ENCODE measurements around the gene AGO3. TPM values are rescaled to one million over a fixed set of nuclear protein-coding genes. Genes with fewer than 3 reads are reported as not detected.

The AGO3 gene
- total RNA-seq, 2 experiments from 2014 or later, result 26.2 to 33.1 TPM

- DNase-seq, result no peak
- Mint-ChIP-seq H3K27ac (no peak overlapping the region), H3K9me3 (ENCODE audit: low read depth) (no peaks in the 10 kb centered on the region), H3K4me1 (peaks cover 4% of the 10 kb centered on the region), H3K27me3 (no peaks in the 10 kb centered on the region), H3K36me3 (peaks cover 20% of the 10 kb centered on the region), H3K4me3 (no peak overlapping the region)
- no peak for ATAC-seq
- CTCF ChIA-PET, result interaction anchor here (0.5 to 1.5 kb wide), 2 partner anchors 10 to 27 kb away, joined by 3 to 5 read pairs; partner anchors contain the start of gene AGO1
Observed at GRCh38 chr1:35893051-35893879, 37.6 kb upstream of the AGO3 start.

- no peak for DNase-seq
- H3K9me3 Mint-ChIP-seq (ENCODE audit: low read depth), result no peaks in the 10 kb centered on the region
- CTCF ChIA-PET, result interaction anchor here (1.5 kb wide), 1 partner anchor 11 kb away, joined by 5 read pairs; the partner anchor contains the start of gene AGO1
- no peak overlapping the region for H3K4me3 Mint-ChIP-seq
- H3K36me3 Mint-ChIP-seq, result peaks cover 23% of the 10 kb centered on the region
- H3K27me3 Mint-ChIP-seq, result no peaks in the 10 kb centered on the region
- ATAC-seq, result no peak
- H3K4me1 Mint-ChIP-seq, result peaks cover 4% of the 10 kb centered on the region
- no peak overlapping the region for H3K27ac Mint-ChIP-seq
Observed at GRCh38 chr1:35894183-35894582, 36.7 kb upstream of the AGO3 start.

- Mint-ChIP-seq H3K4me3 (no peak overlapping the region), H3K36me3 (peaks cover 23% of the 10 kb centered on the region), H3K4me1 (peaks cover 4% of the 10 kb centered on the region), H3K27ac (no peak overlapping the region), H3K27me3 (no peaks in the 10 kb centered on the region), H3K9me3 (ENCODE audit: low read depth) (no peaks in the 10 kb centered on the region)
- ATAC-seq (no peak), DNase-seq (no peak)
- CTCF ChIA-PET, result no interaction called here
Observed at GRCh38 chr1:35894656-35895055, 36.2 kb upstream of the AGO3 start.

- CTCF ChIA-PET, result interaction anchor here (1.2 to 1.3 kb wide), 3 partner anchors 17 to 189 kb away, joined by 3 to 4 read pairs (median 3); partner anchors contain the start of genes ADPRS and AGO1
- Mint-ChIP-seq H3K36me3 (peaks cover 22% of the 10 kb centered on the region), H3K9me3 (ENCODE audit: low read depth) (no peaks in the 10 kb centered on the region), H3K4me3 (no peak overlapping the region), H3K4me1 (no peaks in the 10 kb centered on the region), H3K27ac (no peak overlapping the region), H3K27me3 (no peaks in the 10 kb centered on the region)
- ATAC-seq (no peak), DNase-seq (no peak)
Observed at GRCh38 chr1:35899941-35900340, 31.0 kb upstream of the AGO3 start.

GRCh38 chr1:35901235-35901634, 29.7 kb upstream of the AGO3 start:
- H3K4me3 Mint-ChIP-seq, result no peak overlapping the region
- no peaks in the 10 kb centered on the region for H3K27me3 Mint-ChIP-seq
- ATAC-seq, result no peak
- H3K27ac Mint-ChIP-seq, result no peak overlapping the region
- H3K4me1 Mint-ChIP-seq, result no peaks in the 10 kb centered on the region
- peaks cover 17% of the 10 kb centered on the region for H3K36me3 Mint-ChIP-seq
- CTCF ChIA-PET, result interaction anchor here (0.9 to 1.2 kb wide), 2 partner anchors 9 to 16 kb away, joined by 3 to 4 read pairs; no protein-coding TSS in a partner anchor
- DNase-seq, result no peak
- no peaks in the 10 kb centered on the region for H3K9me3 Mint-ChIP-seq (ENCODE audit: low read depth)

- DNase-seq, result no peak
- no peaks in the 10 kb centered on the region for H3K4me1 Mint-ChIP-seq
- H3K36me3 Mint-ChIP-seq, result peaks cover 18% of the 10 kb centered on the region
- H3K27ac Mint-ChIP-seq, result no peak overlapping the region
- H3K27me3 Mint-ChIP-seq, result no peaks in the 10 kb centered on the region
- no peaks in the 10 kb centered on the region for H3K9me3 Mint-ChIP-seq (ENCODE audit: low read depth)
- CTCF ChIA-PET, result no interaction called here
- ATAC-seq, result no peak
- no peak overlapping the region for H3K4me3 Mint-ChIP-seq
Observed at GRCh38 chr1:35902671-35903070, 28.2 kb upstream of the AGO3 start.

GRCh38 chr1:35914717-35915116, 16.2 kb upstream of the AGO3 start:
- no peaks in the 10 kb centered on the region for H3K27me3 Mint-ChIP-seq
- CTCF ChIA-PET, result no interaction called here

GRCh38 chr1:35915693-35916092, 15.2 kb upstream of the AGO3 start:
- peaks cover 35% of the 10 kb centered on the region for H3K36me3 Mint-ChIP-seq
- H3K4me3 Mint-ChIP-seq, result no peak overlapping the region

More at GRCh38 chr1:35914717-35915116, 16.2 kb upstream of the AGO3 start:
- no peaks in the 10 kb centered on the region for H3K4me1 Mint-ChIP-seq
- H3K36me3 Mint-ChIP-seq, result peaks cover 35% of the 10 kb centered on the region
- DNase-seq (no peak), ATAC-seq (no peak)
- H3K9me3 Mint-ChIP-seq (ENCODE audit: low read depth), result no peaks in the 10 kb centered on the region
- H3K27ac Mint-ChIP-seq, result no peak overlapping the region
- H3K4me3 Mint-ChIP-seq, result no peak overlapping the region

GRCh38 chr1:35923791-35924221, 7.1 kb upstream of the AGO3 start:
- Mint-ChIP-seq H3K36me3 (peaks cover 8% of the 10 kb centered on the region), H3K27ac (no peak overlapping the region), H3K4me1 (no peaks in the 10 kb centered on the region), H3K4me3 (no peak overlapping the region), H3K27me3 (no peaks in the 10 kb centered on the region), H3K9me3 (ENCODE audit: low read depth) (no peaks in the 10 kb centered on the region)
- CTCF ChIA-PET, result no interaction called here
- DNase-seq (no peak), ATAC-seq (no peak)

More at GRCh38 chr1:35915693-35916092, 15.2 kb upstream of the AGO3 start:
- DNase-seq, result no peak
- Mint-ChIP-seq H3K27ac (no peak overlapping the region), H3K9me3 (ENCODE audit: low read depth) (no peaks in the 10 kb centered on the region), H3K4me1 (no peaks in the 10 kb centered on the region), H3K27me3 (no peaks in the 10 kb centered on the region)
- no peak for ATAC-seq
- CTCF ChIA-PET, result interaction anchor here (0.5 kb wide), 1 partner anchor 358 kb away, joined by 3 read pairs; no protein-coding TSS in a partner anchor

- ATAC-seq (no peak), DNase-seq (no peak)
- no peaks in the 10 kb centered on the region for H3K9me3 Mint-ChIP-seq (ENCODE audit: low read depth)
- CTCF ChIA-PET, result no interaction called here
- H3K27ac Mint-ChIP-seq, result no peak overlapping the region
- no peaks in the 10 kb centered on the region for H3K27me3 Mint-ChIP-seq
- peaks cover 3% of the 10 kb centered on the region for H3K36me3 Mint-ChIP-seq
- H3K4me3 Mint-ChIP-seq, result no peak overlapping the region
- H3K4me1 Mint-ChIP-seq, result peaks cover 2% of the 10 kb centered on the region
Observed at GRCh38 chr1:35924838-35925237, 6.1 kb upstream of the AGO3 start.

GRCh38 chr1:35925741-35926140, 5.2 kb upstream of the AGO3 start:
- CTCF ChIA-PET, result interaction anchor here (0.6 kb wide), 1 partner anchor 17 kb away, joined by 3 read pairs; no protein-coding TSS in a partner anchor
- DNase-seq (no peak), ATAC-seq (no peak)
- Mint-ChIP-seq H3K4me3 (no peak overlapping the region), H3K27ac (no peak overlapping the region), H3K27me3 (no peaks in the 10 kb centered on the region), H3K9me3 (ENCODE audit: low read depth) (no peaks in the 10 kb centered on the region), H3K4me1 (peaks cover 5% of the 10 kb centered on the region), H3K36me3 (peaks cover 1% of the 10 kb centered on the region)

- ATAC-seq (no peak), DNase-seq (no peak)
- Mint-ChIP-seq H3K4me1 (peaks cover 14% of the 10 kb centered on the region), H3K36me3 (no peaks in the 10 kb centered on the region), H3K27me3 (no peaks in the 10 kb centered on the region), H3K9me3 (ENCODE audit: low read depth) (no peaks in the 10 kb centered on the region), H3K27ac (no peak overlapping the region), H3K4me3 (no peak overlapping the region)
- CTCF ChIA-PET, result interaction anchor here (1.1 to 1.7 kb wide), 2 partner anchors 31 to 43 kb away, joined by 3 to 5 read pairs; no protein-coding TSS in a partner anchor
Observed at GRCh38 chr1:35927472-35927871, 3.4 kb upstream of the AGO3 start.

GRCh38 chr1:35929730-35930592, 944 bp upstream of the AGO3 start:
- H3K27me3 Mint-ChIP-seq, result no peaks in the 10 kb centered on the region
- ATAC-seq, result peak; percentile 8
- H3K36me3 Mint-ChIP-seq, result peaks cover 1% of the 10 kb centered on the region
- H3K4me3 Mint-ChIP-seq, result peak overlapping the region; percentile 78
- H3K4me1 Mint-ChIP-seq, result peaks cover 31% of the 10 kb centered on the region
- peak; percentile 63 for DNase-seq
- H3K27ac Mint-ChIP-seq, result peak overlapping the region; percentile 94
- H3K9me3 Mint-ChIP-seq (ENCODE audit: low read depth), result no peaks in the 10 kb centered on the region
- CTCF ChIA-PET, result interaction anchor here (0.6 to 4.8 kb wide), 6 partner anchors 13 to 205 kb away, joined by 3 to 39 read pairs (median 6); partner anchors contain the start of gene AGO1
